Measurements from ENCODE around the gene COPE. TPM values are rescaled to one million over a fixed set of nuclear protein-coding genes. Genes with fewer than 3 reads are reported as not detected.
A peak's percentile ranks its signal among the peaks of the same experiment; 100 is the strongest.

Gene COPE
- total RNA-seq, 1 experiment from 2014 or later: 253 TPM

DNA sequence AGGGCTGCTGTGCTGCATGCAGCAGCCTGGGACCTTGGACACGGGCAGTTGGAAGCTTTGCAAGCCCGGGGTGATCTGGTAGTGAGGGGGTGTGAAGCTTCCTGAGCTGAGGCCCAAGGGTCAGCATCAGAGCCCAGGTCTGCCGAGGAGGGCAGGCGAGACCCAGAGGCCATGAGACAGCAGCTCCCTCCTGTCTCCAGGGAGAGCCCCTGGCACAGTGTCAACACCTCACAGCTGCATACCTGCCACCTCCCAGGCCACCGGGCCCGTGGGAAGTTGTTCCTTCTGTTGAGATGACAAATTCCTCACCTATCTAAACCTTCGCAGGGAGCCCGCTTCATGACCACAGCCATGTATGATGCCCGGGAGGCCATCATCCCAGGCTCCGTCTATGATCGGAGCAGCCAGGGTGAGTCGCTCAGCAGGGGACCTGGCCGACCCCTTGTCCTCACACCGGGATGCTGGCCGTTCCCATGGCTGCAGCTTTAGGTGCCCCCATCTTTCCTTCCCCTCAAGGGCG lies 55.3 kb downstream of the COPE start:
- DNase-seq (ENCODE audit: low read depth, low spot score): no peak
- in situ Hi-C loops (cut with HindIII; ENCODE audit: low pct_unique_long_range_greater_than_20kb, low sequenced_read_pairs): no loop called here

DNA sequence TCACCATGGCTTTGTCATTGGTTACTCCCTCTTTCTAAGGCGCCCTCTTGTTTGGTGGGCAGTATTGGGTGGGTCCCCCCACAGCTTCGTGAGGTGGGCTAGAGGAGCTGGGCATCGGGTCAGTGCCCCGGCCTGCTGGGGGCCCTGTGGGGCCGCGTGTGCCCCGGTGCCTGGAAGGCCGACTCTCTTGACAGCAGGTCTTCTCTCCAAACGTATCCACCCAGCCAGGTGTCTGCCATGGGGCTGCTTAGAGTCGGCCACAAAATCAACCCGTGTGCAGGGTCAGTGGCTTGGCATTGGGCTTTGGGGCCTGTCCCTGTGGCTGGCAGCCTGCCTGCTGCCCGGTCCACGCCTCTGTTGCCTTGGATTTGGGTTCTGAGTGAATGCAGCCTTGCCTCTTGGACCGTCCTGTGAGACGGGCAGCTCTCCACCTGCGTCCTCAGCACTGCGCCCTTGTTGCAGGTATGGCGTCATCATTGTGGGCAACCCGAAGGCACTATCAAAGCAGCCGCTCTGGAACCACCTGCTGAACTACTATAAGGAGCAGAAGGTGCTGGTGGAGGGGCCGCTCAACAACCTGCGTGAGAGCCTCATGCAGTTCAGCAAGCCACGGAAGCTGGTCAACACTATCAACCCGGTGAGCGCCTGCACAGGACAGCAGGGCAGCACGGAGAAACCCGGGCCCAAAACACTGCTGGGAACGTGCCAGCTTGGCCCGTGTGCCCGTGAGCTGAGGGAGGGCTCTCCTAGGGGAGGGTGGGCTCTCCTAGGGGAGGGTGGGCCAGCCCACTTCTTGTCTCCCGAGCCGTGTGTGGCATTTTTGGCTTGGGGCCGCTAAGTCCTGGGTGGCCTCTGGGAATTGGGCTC lies 56.0 kb downstream of the COPE start:
- no peak for DNase-seq (ENCODE audit: low read depth, low spot score)
- in situ Hi-C loops (cut with HindIII; ENCODE audit: low pct_unique_long_range_greater_than_20kb, low sequenced_read_pairs): no loop called here

GRCh38 chr19:18861917-18862316 lies 57.3 kb downstream of the COPE start:
- DNase-seq (ENCODE audit: low read depth, low spot score): no peak
- in situ Hi-C loops (cut with HindIII; ENCODE audit: low pct_unique_long_range_greater_than_20kb, low sequenced_read_pairs): no loop called here

DNA sequence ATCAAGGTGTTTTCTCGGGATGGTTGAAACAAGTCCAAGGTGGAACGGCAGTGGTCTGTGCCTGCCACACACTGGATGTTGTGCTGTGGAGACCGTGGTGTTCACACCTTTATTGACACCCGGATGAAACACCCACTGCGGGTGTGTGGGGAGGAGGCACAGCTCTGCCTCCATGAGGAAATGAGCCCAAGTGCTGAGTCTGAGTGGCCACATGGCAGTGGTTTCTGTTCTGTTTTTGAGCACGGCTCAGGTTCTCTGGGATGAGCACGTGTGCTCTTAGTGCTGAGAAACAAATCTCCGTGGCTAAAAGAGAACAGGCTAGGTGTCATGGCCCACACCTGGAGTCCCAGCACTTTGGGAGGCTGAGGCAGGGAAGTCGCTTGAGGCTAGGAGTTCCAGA lies 58.0 kb downstream of the COPE start:
- in situ Hi-C loops (cut with HindIII; ENCODE audit: low pct_unique_long_range_greater_than_20kb, low sequenced_read_pairs): no loop called here
- DNase-seq (ENCODE audit: low read depth, low spot score): no peak

DNA sequence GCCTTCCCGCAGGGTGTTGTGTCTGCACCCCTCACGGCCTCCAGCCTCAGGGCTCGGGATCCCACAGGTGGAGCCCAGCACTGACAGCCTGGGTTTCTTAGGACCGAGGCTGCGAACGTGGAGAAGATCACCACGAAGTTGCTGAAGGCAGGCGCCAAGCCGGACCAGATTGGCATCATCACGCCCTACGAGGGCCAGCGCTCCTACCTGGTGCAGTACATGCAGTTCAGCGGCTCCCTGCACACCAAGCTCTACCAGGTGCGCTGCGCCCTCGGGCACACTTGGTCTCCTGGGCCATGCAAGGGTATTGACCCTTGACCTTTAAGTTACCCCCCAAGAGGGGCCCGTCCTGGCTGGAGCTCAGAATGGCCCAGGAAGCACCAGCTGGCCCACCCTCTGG lies 58.5 kb downstream of the COPE start:
- in situ Hi-C loops (cut with HindIII; ENCODE audit: low pct_unique_long_range_greater_than_20kb, low sequenced_read_pairs): no loop called here
- DNase-seq (ENCODE audit: low read depth, low spot score): no peak

DNA sequence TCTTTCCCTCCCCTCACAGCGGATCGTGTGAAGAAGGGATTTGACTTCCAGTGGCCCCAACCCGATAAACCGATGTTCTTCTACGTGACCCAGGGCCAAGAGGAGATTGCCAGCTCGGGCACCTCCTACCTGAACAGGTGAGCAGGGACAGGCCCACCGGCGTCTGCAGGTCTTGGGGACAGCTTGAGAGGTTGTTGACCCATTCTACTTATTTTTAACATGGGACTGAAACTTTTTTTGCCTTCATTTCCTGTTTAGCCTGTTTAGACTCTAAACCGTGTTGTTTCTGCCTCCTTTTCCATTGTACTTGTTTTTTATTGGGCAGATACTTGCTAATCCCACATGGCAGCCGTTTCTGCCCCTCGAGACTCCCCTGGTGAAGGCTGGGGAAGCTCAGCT lies 58.9 kb downstream of the COPE start:
- in situ Hi-C loops (cut with HindIII; ENCODE audit: low pct_unique_long_range_greater_than_20kb, low sequenced_read_pairs): no loop called here
- no peak for DNase-seq (ENCODE audit: low read depth, low spot score)

DNA sequence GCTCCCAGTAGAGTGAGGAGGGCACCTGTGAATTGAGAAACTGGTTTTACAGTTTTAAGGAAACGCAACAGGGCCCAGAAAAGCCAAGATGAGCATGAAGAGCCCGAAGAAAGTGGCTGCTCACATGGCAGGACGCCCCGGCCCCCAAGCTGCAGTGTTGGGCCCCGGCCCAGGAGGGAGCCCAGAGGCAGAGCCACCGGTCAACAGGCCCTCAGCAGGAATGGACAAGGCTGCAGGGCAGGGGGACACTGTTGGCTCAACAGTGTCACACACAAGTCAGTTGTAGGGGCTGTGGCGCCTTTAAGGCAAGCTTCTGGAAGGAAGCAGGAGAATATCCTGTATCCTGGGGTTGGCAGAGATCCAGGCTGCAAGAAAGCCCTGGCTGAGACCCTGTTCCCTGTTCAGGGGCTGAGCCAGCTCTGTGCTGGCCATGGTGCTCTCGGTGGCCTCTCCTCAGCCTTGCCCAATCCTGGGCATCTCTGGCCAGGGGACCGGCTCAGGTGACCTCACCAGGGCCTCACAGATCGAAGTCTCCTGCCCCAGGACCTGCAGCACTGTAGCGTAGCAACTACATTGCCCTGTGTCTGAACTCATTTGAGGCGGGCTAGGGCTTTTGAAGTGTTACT lies 59.4 kb downstream of the COPE start:
- in situ Hi-C loops (cut with HindIII; ENCODE audit: low pct_unique_long_range_greater_than_20kb, low sequenced_read_pairs): no loop called here

DNA sequence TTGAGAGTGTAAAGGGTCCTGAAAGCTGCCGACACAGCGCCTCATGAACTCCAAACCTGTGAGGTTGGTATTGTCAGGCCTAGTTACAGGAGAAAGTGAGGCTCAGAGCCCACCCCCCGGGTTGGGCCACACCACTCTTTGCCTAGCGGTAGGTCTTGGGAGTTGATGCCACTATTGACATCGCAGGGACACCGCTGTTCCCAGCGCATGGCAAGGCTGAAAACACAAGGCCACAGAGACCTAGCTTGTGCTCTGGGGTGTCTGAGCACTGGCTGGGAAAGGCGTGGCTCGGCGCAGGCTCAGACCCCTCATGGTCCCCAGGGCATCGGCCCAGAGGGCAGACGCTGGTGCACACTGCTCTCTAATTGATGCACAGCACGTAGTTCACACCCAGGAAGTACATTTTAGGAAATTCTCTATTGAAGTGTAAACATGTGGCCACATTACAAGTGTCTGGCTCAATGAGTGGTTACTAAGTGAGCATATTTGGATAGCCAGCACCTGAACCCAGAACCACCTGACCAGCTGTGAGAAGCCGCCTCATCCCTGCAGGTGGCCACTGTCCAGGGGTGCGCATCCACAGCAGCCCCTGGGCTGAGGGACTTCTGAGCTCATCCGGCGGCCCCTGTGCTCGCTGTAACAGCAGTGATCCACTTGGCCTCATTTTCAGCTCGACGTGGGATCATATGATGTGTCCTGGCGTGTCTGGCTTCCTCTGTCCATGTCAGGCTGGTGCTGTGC lies 60.1 kb downstream of the COPE start:
- in situ Hi-C loops (cut with HindIII; ENCODE audit: low pct_unique_long_range_greater_than_20kb, low sequenced_read_pairs): no loop called here

More for the DNA sequence above, 59.4 kb downstream of the COPE start:
- no peak for DNase-seq (ENCODE audit: low read depth, low spot score)

DNA sequence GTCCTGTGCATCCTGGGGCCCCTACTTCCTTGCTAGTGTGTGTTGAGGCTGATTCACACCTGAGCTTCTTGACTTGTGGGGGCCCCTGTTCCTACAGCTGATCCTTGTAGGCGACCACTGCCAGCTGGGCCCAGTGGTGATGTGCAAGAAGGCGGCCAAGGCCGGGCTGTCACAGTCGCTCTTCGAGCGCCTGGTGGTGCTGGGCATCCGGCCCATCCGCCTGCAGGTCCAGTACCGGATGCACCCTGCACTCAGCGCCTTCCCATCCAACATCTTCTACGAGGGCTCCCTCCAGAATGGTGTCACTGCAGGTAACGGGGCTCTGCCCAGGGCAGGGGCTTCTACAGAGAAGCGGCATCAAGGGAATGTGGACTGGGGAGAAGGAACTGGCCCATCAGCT lies 62.0 kb downstream of the COPE start:
- in situ Hi-C loops (cut with HindIII; ENCODE audit: low pct_unique_long_range_greater_than_20kb, low sequenced_read_pairs): no loop called here
- DNase-seq (ENCODE audit: low read depth, low spot score): no peak

More for the DNA sequence above, 60.1 kb downstream of the COPE start:
- DNase-seq (ENCODE audit: low read depth, low spot score): no peak

- DNase-seq (ENCODE audit: low read depth, low spot score): peak; percentile 49
- in situ Hi-C loops (cut with HindIII; ENCODE audit: low pct_unique_long_range_greater_than_20kb, low sequenced_read_pairs): no loop called here
These were observed 62.6 kb downstream of the COPE start for GRCh38 chr19:18856385-18857126.

- DNase-seq (ENCODE audit: low read depth, low spot score): no peak
- in situ Hi-C loops (cut with HindIII; ENCODE audit: low pct_unique_long_range_greater_than_20kb, low sequenced_read_pairs): no loop called here
These were observed 63.4 kb downstream of the COPE start for GRCh38 chr19:18855647-18856384.

DNA sequence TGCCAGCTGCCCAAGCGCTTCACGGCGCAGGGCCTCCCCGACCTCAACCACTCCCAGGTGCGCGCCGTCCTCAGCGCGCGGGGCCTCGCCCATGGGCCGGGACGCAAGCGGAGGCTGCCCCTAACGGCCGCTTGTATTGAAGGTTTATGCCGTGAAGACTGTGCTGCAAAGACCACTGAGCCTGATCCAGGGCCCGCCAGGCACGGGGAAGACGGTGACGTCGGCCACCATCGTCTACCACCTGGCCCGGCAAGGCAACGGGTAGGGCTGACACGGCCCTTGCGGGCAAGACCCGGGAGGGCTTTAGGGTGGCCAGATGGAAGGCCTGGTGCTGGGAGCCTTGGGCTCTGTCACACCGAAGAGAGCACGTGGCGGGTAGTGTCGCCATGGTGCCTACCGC lies 64.2 kb downstream of the COPE start:
- in situ Hi-C loops (cut with HindIII; ENCODE audit: low pct_unique_long_range_greater_than_20kb, low sequenced_read_pairs): no loop called here
- no peak for DNase-seq (ENCODE audit: low read depth, low spot score)

- DNase-seq (ENCODE audit: low read depth, low spot score): no peak
- in situ Hi-C loops (cut with HindIII; ENCODE audit: low pct_unique_long_range_greater_than_20kb, low sequenced_read_pairs): no loop called here
These were observed 65.3 kb downstream of the COPE start for GRCh38 chr19:18853755-18854427.

- no peak for DNase-seq (ENCODE audit: low read depth, low spot score)
- in situ Hi-C loops (cut with HindIII; ENCODE audit: low pct_unique_long_range_greater_than_20kb, low sequenced_read_pairs): no loop called here
These were observed 66.5 kb downstream of the COPE start for GRCh38 chr19:18852648-18853047.

DNA sequence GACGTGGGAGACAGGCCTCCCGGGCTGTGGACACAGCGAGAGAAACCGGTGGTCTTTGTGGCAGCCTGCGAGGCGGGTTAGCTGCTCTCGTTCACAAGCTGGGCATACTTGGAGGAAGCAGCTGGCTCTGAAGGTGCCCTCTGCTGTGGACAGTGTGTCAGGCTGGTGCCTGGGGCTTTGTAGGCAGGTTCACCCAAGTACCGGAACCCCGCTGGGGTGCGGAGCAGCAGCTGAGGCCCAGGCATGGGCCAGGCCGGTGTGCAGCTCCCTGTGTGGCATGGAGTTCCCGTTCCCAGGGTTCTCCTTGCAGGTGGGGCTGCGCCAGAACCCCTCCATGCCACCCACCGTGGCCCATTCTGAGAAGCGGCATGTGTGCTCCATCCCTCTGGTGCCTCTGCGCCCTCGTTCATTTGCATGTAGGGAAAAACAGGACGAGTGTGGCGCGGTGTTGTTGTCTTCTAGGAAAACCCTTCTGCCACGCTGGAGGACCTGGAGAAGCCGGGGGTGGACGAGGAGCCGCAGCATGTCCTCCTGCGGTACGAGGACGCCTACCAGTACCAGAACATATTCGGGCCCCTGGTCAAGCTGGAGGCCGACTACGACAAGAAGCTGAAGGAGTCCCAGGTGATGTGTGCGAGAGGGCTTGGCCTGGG lies 67.4 kb downstream of the COPE start:
- in situ Hi-C loops (cut with HindIII; ENCODE audit: low pct_unique_long_range_greater_than_20kb, low sequenced_read_pairs): no loop called here

More for the DNA sequence above, 67.4 kb downstream of the COPE start:
- DNase-seq (ENCODE audit: low read depth, low spot score): no peak

Measured in SK-MEL-5 (cell line).